GM12801 (cell line): ENCODE measurements around the gene SEC14L5.

Experiments used
- TF ChIP-seq, protein P1 (sequence below): IDR thresholded peaks from one replicate; pipeline ENCODE4 v1.5.1; 2011; ENCODE audit warnings: control low read depth; ENCODE audit not compliant: insufficient read length; ENCODE audit errors: extremely low read depth

The SEC14L5 gene

DNA sequence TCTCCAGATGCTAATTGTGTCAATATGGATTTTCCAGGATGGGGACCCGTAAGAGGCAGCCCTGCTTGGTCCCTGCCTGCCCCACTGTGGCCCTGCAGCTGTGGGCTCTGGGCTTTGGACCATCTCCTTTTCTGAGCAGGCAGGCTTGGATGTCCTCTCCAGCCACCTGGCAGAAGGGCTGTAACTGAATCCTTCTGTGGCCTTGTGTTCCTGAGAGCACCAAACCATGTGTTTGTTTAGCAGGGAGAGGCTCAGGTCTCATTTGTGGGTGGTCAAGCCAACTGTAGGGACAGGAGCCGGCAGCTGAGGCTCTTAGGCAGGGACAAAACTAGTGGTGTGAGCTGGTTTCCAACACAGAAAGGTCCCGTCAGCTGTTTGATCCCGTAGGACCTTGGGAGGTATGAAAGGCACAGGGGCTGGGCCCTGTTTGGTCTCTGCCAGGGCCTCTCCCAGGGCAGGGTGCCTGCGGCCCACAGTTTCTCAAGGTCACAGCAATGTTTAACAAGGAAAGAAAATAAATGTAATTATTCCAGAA lies 18.5 kb downstream of the SEC14L5 start:
- TF ChIP-seq, protein P1, sequence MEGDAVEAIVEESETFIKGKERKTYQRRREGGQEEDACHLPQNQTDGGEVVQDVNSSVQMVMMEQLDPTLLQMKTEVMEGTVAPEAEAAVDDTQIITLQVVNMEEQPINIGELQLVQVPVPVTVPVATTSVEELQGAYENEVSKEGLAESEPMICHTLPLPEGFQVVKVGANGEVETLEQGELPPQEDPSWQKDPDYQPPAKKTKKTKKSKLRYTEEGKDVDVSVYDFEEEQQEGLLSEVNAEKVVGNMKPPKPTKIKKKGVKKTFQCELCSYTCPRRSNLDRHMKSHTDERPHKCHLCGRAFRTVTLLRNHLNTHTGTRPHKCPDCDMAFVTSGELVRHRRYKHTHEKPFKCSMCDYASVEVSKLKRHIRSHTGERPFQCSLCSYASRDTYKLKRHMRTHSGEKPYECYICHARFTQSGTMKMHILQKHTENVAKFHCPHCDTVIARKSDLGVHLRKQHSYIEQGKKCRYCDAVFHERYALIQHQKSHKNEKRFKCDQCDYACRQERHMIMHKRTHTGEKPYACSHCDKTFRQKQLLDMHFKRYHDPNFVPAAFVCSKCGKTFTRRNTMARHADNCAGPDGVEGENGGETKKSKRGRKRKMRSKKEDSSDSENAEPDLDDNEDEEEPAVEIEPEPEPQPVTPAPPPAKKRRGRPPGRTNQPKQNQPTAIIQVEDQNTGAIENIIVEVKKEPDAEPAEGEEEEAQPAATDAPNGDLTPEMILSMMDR, result no peak

DNA sequence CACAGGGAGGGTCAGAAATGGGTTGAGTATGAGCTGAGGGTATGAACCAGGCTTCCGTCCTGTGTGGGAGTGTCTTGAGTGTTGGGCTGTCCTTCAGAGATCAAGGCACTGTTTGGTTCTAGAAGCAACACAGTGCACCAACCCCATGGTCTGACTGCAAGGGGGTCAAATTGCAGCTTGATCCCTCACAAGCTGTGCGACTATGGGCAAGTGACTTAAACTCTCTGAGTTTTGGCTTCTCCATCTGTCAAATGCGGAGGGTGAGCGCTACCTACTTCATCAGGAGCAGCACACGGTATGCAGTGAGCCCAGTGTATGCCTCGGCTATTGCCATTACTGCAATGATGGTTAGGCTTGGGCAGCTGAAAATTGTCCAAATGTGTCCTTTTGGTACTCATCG lies 21.0 kb downstream of the SEC14L5 start:
- TF ChIP-seq, protein P1, result no peak

DNA sequence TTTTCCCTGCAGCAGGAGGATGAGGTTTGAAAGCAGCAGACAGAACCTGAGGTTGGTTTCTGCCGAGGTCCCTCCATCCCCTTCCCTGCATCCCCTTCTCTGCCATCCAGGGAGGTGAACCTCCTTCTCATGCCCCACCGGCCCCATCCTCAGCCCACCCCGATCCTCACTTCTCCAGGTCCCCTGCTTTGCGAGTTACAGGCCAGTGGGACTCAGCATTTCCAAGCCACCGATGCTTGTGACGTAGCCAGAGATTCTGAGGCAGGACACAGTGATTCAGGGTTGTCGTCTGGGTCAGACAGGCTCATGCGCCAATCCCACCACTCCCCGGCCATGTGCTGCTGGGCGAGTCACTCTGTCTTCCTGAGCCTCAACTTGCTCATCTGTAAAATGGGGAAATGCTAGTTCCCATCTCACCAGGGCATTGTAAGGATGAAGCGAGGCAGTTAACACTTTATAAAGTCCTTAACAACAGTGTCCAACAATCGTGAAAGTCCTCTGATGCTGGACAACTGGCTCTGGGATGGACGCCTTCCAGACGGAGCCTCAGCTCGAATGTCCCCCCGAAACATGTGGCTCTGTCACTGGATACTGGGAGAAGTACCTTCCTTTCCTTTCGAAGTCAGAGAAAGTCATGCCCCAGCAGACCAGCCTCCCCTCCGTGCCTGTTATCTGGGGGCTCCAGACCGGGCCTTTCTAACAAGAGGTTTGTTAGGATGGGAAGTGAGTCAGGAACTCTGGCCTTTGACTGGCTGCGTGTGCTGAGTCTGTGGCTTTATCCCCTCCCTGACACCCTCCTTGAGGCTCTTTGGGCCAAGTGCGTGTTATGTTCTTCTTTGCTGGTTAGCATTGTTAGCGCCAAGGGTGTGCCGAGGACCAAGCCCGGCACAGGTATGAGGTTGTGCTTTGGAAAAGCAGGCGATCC lies 21.9 kb downstream of the SEC14L5 start:
- TF ChIP-seq, protein P1, result no peak

GRCh38 chr16:4980691-4981090 lies 22.6 kb downstream of the SEC14L5 start:
- TF ChIP-seq, protein P1, result no peak

DNA sequence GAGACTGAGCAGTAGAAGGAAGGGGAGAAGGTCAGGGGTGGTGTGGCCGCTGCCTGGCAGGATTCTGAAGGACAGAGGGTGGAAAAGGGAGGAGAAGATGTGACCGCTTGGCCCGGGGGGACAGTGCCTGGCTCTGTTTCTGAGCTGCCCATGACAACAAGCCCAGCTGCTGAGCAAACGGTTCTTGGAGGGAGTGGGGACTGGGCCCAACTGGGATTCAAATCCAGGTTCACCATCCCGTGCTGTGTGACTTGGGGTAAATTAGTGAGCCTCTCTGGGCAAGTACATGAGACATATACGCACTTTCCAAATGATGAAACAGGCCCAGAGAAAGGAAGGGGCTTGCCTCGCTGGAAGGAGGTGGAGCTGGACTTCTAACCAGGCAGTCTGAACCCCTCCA lies 23.3 kb downstream of the SEC14L5 start:
- TF ChIP-seq, protein P1, result no peak

DNA sequence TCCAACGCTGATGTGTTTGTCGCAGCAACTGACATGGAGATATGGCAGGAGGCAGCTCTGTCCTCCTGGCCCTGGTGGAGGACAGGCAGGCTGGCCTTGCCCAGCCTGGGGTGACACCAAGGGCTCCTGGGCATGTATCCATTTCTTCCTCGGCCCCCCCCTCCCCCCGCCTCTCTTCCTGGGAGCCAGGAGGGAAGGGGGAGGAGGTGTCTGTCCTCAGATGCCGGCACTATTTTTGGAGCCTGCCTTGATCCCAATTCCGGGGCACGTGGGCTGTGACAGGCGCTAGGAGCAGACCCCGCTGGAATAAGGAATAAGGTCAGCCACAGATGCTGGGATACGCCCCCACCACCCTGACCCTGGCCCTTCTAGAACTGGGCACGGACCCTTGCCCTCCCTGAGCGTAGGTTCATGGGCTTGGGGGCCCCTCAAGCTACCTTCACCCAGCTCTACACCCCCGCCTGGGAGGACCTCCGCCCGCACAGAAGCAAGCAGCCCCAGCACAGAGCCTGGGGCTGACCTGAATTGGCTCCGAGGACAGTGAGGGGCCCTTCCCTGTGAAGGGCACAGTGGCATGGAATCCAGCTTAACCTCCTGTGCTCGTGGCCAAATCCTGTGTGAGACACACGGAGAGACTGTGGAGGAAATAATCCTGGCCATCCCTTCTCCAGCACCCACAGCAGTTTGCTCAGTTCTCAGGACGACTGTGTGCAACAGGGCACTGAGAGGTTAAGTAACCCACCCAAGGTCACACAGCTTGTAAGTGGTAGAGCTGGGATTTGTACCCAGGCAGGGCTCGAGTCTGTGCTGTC lies 24.1 kb downstream of the SEC14L5 start:
- TF ChIP-seq, protein P1, result no peak
